GM23338 (cell line): Measurements from ENCODE around the gene RASL11B. TPM values are rescaled to one million over a fixed set of nuclear protein-coding genes. Genes with fewer than 3 reads are reported as not detected.

Experiments used
- ATAC-seq: fragments of 200-7000 bp; cut with Tn5 transposase; 3 replicates; pipeline ENCODE4 v1.9.1; 2020
- DNase-seq: peaks from one replicate; pipeline ENCODE4 v3.0.0-alpha.2; 2015; ENCODE audit warnings: low spot score
- H2AFZ ChIP-seq: fragments of 200-600 bp; sonication (generic); 2 replicates; pipeline ENCODE4 v1.8.0; 2016; ENCODE audit warnings: antibody characterized with exemption, mild to moderate bottlenecking, moderate library complexity
- H3F3A ChIP-seq: fragments of 200-600 bp; sonication (generic); replicated peaks from 2 replicates; pipeline ENCODE4 v1.8.0; 2017; ENCODE audit warnings: antibody characterized with exemption, mixed run types, low read depth
- H3K27ac ChIP-seq: fragments of 200-600 bp; sonication (generic); 2 replicates; pipeline ENCODE4 v1.6.1; 2016; ENCODE audit warnings: low read depth
- H3K27me3 ChIP-seq: fragments of 200-600 bp; sonication (generic); 2 replicates; pipeline ENCODE4 v1.8.0; 2016; ENCODE audit warnings: mild to moderate bottlenecking, mixed run types, moderate library complexity; ENCODE audit not compliant: insufficient read depth
- H3K36me3 ChIP-seq: fragments of 200-600 bp; sonication (generic); 2 replicates; pipeline ENCODE4 v1.8.0; 2016; ENCODE audit warnings: mild to moderate bottlenecking; ENCODE audit not compliant: insufficient read depth
- H3K4me1 ChIP-seq: fragments of 200-600 bp; sonication (generic); 2 replicates; pipeline ENCODE4 v1.8.0; 2016; ENCODE audit warnings: mild to moderate bottlenecking, moderate library complexity; ENCODE audit not compliant: insufficient read depth
- H3K4me2 ChIP-seq: fragments of 200-600 bp; sonication (generic); 2 replicates; pipeline ENCODE4 v1.7.1; 2017; ENCODE audit warnings: mixed run types
- H3K4me3 ChIP-seq: fragments of 200-600 bp; sonication (generic); 2 replicates; pipeline ENCODE4 v1.6.1; 2016; ENCODE audit warnings: mixed run types
- H3K79me2 ChIP-seq: fragments of 200-600 bp; sonication (generic); replicated peaks from 2 replicates; pipeline ENCODE4 v1.8.0; 2017; ENCODE audit warnings: mild to moderate bottlenecking; ENCODE audit not compliant: insufficient read depth
- H3K9me2 ChIP-seq: fragments of 200-600 bp; sonication (generic); 2 replicates; pipeline ENCODE4 v1.8.0; 2017; ENCODE audit not compliant: insufficient read depth
- H4K20me1 ChIP-seq: fragments of 200-600 bp; sonication (generic); replicated peaks from 2 replicates; pipeline ENCODE4 v1.8.0; 2017; ENCODE audit warnings: mild to moderate bottlenecking; ENCODE audit not compliant: insufficient read depth
- H3K27ac Mint-ChIP-seq: 2 replicates; pipeline ENCODE4 v1.8.0; 2020; ENCODE audit warnings: inconsistent platforms, mild to moderate bottlenecking, moderate library complexity, mixed read lengths
- H3K27me3 Mint-ChIP-seq: 3 replicates; pipeline ENCODE4 v1.8.0; 2022; ENCODE audit warnings: low read depth, mild to moderate bottlenecking, moderate library complexity, mixed read lengths, inconsistent platforms; ENCODE audit not compliant: insufficient read depth, poor library complexity
- H3K36me3 Mint-ChIP-seq: 3 replicates; pipeline ENCODE4 v1.8.0; 2021; ENCODE audit warnings: low read depth, mild to moderate bottlenecking, inconsistent platforms, moderate library complexity, mixed read lengths
- H3K4me1 Mint-ChIP-seq: 3 replicates; pipeline ENCODE4 v1.8.0; 2020; ENCODE audit warnings: mild to moderate bottlenecking, inconsistent platforms, mixed read lengths
- H3K4me3 Mint-ChIP-seq: 3 replicates; pipeline ENCODE4 v1.8.0; 2021; ENCODE audit warnings: moderate library complexity, mild to moderate bottlenecking, inconsistent platforms, mixed read lengths
- H3K9me3 Mint-ChIP-seq: 3 replicates; pipeline ENCODE4 v1.8.0; 2020; ENCODE audit warnings: moderate library complexity, mild to moderate bottlenecking, inconsistent platforms, mixed read lengths
- CREB1 ChIP-seq: fragments of 250-450 bp; sonication (Bioruptor Pico); IDR thresholded peaks from 2 replicates; pipeline ENCODE4 v1.5.0; 2020; ENCODE audit warnings: low read depth, mild to moderate bottlenecking, moderate library complexity
- CTCF ChIP-seq, 2 experiments: fragments of 200-600 bp in 1 of 2; sonication (generic) in 1 of 2; conservative IDR thresholded peaks; 2 replicates each; pipeline versions ENCODE4 v1.5.1 to v1.6.1; 2016 to 2017; ENCODE audit warnings: antibody characterized with exemption in 2 of 2, low read depth in 2 of 2, mild to moderate bottlenecking in 2 of 2, moderate library complexity in 1 of 2
- EZH2 ChIP-seq: fragments of 200-600 bp; sonication (generic); IDR thresholded peaks from one replicate; pipeline ENCODE4 v1.8.0; 2017; ENCODE audit warnings: antibody characterized with exemption, mild to moderate bottlenecking, low read depth; ENCODE audit not compliant: unreplicated experiment
- JUNB ChIP-seq: IDR thresholded peaks from one replicate; pipeline ENCODE4 v1.6.1; 2016; ENCODE audit warnings: antibody characterized with exemption; ENCODE audit not compliant: unreplicated experiment
- NANOG ChIP-seq: IDR thresholded peaks from 2 replicates; pipeline ENCODE4 v1.6.1; 2016; ENCODE audit warnings: antibody characterized with exemption, borderline replicate concordance
- POLR2AphosphoS5 ChIP-seq: IDR thresholded peaks from 2 replicates; pipeline ENCODE4 v1.6.1; 2016; ENCODE audit warnings: antibody characterized with exemption, low read depth
- REST ChIP-seq: IDR thresholded peaks from one replicate; pipeline ENCODE4 v1.6.1; 2018; ENCODE audit warnings: antibody characterized with exemption; ENCODE audit not compliant: unreplicated experiment
- ZNF114 ChIP-seq: fragments of 250-450 bp; sonication (Bioruptor Pico); IDR thresholded peaks from 2 replicates; pipeline ENCODE4 v1.5.0; 2020; ENCODE audit warnings: mild to moderate bottlenecking, moderate library complexity
- ZNF331 ChIP-seq: fragments of 250-450 bp; sonication (Bioruptor Pico); IDR thresholded peaks from 2 replicates; pipeline ENCODE4 v1.5.0; 2020; ENCODE audit warnings: low read depth, mild to moderate bottlenecking, moderate library complexity
- ZNF462 ChIP-seq: fragments of 250-450 bp; sonication (Bioruptor Pico); IDR thresholded peaks from 2 replicates; pipeline ENCODE4 v1.5.0; 2020; ENCODE audit warnings: mild to moderate bottlenecking, moderate library complexity
- polyA plus RNA-seq: library from polyadenylated mRNA; unstranded; fragments of >200 nt; fragmentation: Nextera tagmentation; extraction: Ambion mirVana; gene quantifications from 2 replicates; pipeline ENCODE4 v1.2.1, GENCODE V29; 2016
- total RNA-seq: library from RNA; depleted of rRNA; stranded (reverse); fragments of >200 nt; shearing (Covaris generic); gene quantifications from 2 replicates; pipeline ENCODE4 v1.2.3, GENCODE V29; 2014

RASL11B gene
- total and polyA plus RNA-seq, 2 experiments from 2014 or later: 69.7 to 100.0 TPM

GRCh38 chr4:52822972-52823701 lies 39.0 kb upstream of the RASL11B start (continued):
- TF ChIP-seq ZNF462 (CRISPR knock-in tag): no peak
- TF ChIP-seq NANOG: no peak
- TF ChIP-seq POLR2AphosphoS5: no peak
- TF ChIP-seq JUNB: no peak
- no peak for TF ChIP-seq CREB1 (CRISPR knock-in tag)
- no peak for TF ChIP-seq CTCF (conservative IDR thresholded peaks at IDR 0.05; ENCODE audit: low read depth in 2 of 2)
- no peak for TF ChIP-seq ZNF114 (CRISPR knock-in tag)

GRCh38 chr4:52823702-52824092 lies 38.4 kb upstream of the RASL11B start:
- Histone ChIP-seq H3K4me3 (no peak overlapping the region), H3K4me2 (no peak overlapping the region), H3K27ac (no peak overlapping the region), H3K79me2 (no peaks in the 10 kb centered on the region), H3K27me3 (no peaks in the 10 kb centered on the region), H3K9me2 (peaks cover 22% of the 10 kb centered on the region; the same call in 1 of the 2 replicates), H3K36me3 (no peaks in the 10 kb centered on the region), H4K20me1 (no peaks in the 10 kb centered on the region), H3K4me1 (no peaks in the 10 kb centered on the region), H3F3A (no peaks in the 10 kb centered on the region), H2AFZ (no peak overlapping the region)
- peaks cover 4% of the 10 kb centered on the region for H3K27me3 Mint-ChIP-seq
- no peak overlapping the region for H3K27ac Mint-ChIP-seq
- no peak overlapping the region for H3K4me3 Mint-ChIP-seq
- H3K36me3 Mint-ChIP-seq: peaks cover 12% of the 10 kb centered on the region; the same call in 2 of the 3 replicates
- ATAC-seq: no peak
- H3K9me3 Mint-ChIP-seq: peaks cover 14% of the 10 kb centered on the region
- H3K4me1 Mint-ChIP-seq: no peaks in the 10 kb centered on the region; the same call in 2 of the 3 replicates
- DNase-seq: no peak
- no peak for TF ChIP-seq EZH2
- no peak for TF ChIP-seq POLR2AphosphoS5
- no peak for TF ChIP-seq CTCF (conservative IDR thresholded peaks at IDR 0.05; ENCODE audit: low read depth in 2 of 2)
- no peak for TF ChIP-seq ZNF331 (CRISPR knock-in tag)
- TF ChIP-seq REST: no peak
